ENCODE data around the gene FAM83G.
A peak's percentile ranks its signal among the peaks of the same experiment; 100 is the strongest.
"Not testable (repeated sequence)": the region's sequence is repeated elsewhere in the genome, so short reads cannot be mapped to it uniquely, and the experiment has no call there.

FAM83G gene

GRCh38 chr17:18968945-18969887 is 35.3 kb downstream of the FAM83G start:
- DNase-seq (ENCODE audit: low spot score) = no peak

DNA sequence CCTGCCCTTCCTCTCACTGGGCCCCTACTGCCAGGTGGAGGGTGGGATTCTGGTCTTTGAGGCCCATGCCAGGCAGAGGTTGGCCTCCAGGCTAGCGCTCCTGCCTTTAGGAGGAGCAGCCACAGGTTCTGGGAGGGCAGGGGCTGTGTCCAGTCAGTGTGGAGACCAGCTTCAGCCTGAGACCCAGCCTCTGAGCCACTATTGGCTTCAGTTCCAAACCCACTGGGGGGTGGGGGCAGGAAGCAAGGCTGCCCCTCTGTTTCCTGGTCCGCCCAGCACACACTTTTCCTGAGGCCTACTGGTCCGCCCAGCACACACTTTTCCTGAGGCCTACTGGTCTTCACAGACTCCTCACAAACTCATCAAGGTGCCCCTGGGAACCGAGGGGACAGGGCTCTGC is 36.2 kb downstream of the FAM83G start:
- DNase-seq (ENCODE audit: low spot score) = no peak

DNA sequence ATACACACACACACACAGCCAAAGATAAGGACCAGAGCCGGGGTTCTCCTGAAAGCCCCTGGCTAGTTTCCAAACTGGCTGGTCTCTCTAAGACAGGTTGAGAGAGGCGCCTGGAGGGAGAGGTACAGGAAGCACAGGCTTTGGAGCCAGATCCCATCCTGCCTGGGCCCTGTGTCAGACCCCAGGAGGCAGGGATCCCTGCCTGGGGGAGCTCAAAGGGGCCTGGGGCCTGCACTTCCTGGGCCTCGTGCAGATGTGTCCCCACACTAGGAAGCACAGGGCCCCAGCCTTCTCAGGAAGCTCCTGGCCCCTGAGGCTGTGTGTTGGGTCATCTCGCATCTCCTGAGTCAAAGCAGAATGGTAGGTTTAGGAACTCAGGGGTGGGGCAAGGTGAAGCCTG is 36.6 kb downstream of the FAM83G start:
- no peak for DNase-seq (ENCODE audit: low spot score)

DNA sequence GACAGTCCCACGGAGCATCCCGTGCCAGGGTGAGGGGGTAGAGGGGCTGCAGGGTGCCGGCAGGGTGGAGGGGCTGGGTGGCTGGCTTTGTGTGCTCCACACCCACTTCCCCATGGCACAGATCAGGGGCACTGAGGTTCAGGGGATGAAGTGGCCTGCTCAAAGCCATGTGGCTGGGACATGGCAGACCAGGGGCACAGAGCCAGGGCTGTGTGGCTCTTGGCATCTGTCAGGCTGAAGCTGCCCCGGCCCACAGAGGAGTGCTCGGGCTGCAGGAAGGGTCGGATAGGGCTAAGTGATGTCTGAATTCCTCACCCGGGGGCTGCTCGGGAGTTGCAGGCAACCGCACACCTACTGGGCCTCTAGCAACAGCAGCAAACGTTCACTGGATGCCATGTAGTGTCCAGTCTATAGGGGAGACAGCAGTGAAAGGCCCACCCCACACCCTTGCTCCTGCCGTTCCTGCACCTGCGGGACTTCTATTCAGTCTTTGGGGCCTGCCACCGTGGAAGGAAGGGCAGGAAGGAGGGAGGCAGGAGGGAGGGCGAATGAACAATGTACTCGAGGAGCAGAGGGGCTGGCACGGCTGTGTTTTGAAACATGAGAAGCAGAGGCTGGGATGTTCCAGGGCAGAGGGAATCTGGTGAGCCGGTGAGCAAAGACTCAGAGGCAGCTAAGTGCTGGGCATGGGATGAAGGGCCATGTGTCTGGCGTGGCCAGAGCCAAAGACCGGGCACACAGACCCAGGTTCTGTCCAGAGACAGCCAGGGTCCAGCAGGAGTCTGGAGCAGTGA is 37.5 kb downstream of the FAM83G start:
- no peak for DNase-seq (ENCODE audit: low spot score)

- no peak for DNase-seq (ENCODE audit: low spot score)
Measured at GRCh38 chr17:18965530-18966236, 38.9 kb downstream of the FAM83G start.

GRCh38 chr17:18964550-18964949 is 40.0 kb downstream of the FAM83G start:
- DNase-seq (ENCODE audit: low spot score) = no peak

DNA sequence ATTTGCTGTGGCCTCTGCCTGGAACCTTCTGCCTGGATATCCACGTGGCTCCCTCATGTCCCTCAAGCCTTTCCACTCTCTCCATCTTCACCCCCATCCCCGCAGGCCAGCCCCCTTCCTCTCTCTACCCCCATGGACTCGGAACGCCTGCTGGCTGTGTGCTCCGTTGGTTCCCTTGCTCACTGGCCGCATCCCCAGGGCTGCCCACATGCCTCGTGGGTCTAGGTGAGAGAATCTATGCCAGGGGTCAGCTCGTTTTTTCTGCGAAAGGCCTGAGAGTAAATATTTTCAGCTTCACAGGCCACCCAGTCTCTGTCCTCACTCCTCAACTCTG is 40.6 kb downstream of the FAM83G start:
- DNase-seq (ENCODE audit: low spot score) = no peak

- no peak for DNase-seq (ENCODE audit: low spot score)
Measured at GRCh38 chr17:18963126-18964017, 41.2 kb downstream of the FAM83G start.

GRCh38 chr17:18962494-18962815 is 42.1 kb downstream of the FAM83G start:
- no peak for DNase-seq (ENCODE audit: low spot score)

DNA sequence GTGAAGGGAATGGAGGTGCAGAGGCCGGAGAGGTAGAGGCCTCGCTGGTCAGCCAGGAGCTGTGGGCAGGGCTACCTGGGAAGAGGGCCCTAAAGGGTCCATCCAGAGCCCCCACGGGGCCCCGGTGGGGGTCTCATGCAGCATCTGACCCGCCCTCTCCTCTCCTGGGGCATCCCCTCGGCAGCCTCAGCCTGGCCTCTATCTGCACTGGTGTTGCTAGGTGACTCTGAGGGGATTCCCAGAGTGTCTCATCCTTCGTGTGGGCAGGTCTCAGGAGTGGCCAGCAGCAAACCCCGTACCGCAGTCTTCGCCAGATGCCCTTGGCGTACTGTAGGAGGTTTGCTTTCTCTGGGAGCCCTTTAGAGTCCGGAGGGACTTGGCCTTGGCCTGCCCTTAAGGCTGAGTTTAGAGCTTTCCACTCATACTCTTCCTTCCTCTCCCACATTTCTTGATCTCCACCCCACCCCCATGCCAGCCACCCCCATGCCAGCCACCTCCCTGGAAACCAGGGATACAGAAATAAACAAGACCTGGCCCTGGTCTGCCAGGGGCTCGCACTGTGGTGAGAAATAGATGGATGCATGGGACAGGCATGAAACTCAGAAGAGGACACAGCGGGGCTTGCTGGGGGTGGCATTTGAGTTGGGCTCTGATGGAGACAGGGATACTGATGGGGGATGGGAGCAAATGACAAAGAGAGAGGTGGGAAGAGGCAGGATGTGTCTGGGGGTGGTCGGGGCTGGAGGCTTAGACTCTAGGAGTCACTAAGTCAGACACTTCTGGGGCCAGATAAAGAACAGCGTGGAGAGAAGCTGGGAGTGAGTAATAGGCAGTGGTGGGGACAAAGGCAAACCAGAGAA is 42.7 kb downstream of the FAM83G start:
- DNase-seq (ENCODE audit: low spot score) = no peak

DNA sequence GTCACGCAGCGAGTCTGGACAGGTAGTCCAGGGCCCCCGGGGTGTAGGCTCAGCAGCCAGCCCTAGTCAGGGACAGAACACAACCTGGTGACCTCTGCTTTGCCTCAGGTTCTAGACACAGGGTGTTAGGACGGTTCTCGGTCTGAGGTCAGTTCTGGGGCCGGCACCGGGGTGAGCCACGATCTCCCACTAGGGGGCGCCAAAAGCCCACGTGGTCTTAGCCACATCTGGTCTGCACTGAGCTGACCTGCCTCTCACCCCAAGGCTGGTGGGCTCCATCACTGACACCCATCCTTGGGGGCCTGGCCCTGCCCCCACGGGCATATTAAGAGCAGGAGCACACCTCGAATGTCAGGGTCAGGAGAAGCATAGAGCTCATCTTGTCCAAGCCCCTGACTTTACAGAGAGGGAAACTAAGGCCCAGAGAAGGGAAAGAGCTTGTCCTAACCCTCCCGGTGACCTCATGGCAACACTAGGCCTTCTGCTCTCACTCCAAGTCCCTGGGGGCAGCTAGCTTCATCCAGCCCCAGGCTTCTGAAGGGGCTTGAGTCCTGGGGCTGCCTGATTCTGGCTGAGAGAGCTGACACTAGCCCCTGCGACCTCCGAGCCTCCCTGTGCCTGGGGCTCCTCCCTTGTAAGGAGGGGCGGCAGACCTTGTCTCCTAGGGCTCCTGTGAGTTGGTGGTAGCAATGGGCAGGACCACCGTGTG is 43.6 kb downstream of the FAM83G start:
- peak; percentile 88 for DNase-seq (ENCODE audit: low spot score)

DNA sequence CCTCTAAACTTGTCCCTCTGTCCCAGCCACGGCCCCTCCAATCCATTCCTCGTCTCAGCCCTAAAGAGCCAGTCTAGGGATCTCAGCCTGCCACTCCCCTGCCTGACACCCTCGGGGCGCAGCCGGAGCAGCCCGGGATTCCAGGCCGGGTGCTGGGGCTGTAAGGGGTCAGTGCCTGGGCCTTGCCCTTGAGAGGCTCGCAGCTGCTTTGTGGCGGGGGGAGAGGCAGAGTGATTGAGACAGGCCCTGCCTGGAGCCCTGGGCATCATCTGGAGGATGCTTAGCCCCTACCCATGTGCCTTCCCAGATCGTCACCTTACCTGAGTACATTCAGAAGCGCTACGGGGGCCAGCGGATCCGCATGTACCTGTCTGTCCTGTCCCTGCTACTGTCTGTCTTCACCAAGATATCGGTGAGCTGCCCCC is 44.3 kb downstream of the FAM83G start:
- peak; percentile 62 for DNase-seq (ENCODE audit: low spot score)

DNA sequence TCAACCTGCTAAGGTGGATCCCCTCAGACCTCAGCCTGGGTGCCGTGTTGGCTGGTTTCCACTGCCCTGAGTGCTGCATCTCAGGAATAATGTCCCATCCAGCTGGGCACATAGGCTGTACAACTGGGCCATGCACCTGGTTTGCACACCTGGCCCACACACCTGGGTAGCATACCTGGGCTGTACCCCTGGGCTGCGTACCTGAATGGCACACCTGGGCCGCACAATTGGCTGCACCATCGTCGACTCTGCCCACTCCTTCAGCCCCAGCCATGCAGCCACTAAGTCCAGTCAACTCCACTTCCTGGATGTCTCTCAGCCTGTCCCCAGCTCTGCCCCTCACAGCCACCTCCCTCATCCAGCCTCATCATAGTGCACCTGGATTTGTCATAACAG is 44.7 kb downstream of the FAM83G start:
- no peak for DNase-seq (ENCODE audit: low spot score)

GRCh38 chr17:18959071-18959844 is 45.3 kb downstream of the FAM83G start:
- no peak for DNase-seq (ENCODE audit: low spot score)

- DNase-seq (ENCODE audit: low spot score) = no peak
Measured at GRCh38 chr17:18958611-18959010, 46.0 kb downstream of the FAM83G start.

DNA sequence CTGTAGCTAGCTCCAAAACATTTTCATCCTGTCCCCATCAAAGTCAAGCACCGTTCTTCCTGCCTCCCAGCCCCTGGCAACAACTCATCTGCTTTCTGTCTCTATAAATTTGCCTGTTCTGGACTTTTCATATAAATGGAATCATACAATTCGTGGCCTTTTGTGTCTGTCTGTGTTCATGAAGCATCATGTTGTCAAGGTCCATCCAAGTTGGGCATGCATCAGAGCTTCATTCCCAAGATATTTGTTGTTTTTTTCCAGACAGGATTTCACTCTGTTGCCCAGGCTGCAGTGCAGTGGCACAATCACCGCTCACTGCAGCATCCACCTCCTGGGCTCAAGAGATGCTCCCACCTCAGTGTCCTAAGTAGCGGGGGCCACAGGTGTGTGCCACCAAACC is 46.7 kb downstream of the FAM83G start:
- no peak for DNase-seq (ENCODE audit: low spot score)

DNA sequence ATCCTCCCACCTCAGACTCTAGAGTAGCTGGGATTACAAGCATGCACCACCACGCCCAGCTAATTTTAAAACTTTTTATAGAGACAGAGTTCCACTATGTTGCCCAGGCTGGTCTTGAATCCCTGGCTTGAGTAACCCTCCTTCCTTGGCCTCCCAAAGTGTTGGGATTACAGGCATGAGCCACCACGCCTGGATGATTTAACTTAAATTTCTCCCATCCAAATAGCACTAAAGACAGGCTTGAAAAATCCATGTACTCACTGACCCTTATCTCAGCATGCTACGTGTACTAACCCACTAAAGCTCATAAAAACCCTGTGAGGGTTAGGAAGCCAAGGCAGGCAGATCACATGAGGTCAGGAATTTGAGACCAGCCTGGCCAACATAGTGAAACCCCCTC is 48.0 kb downstream of the FAM83G start:
- no peak for DNase-seq (ENCODE audit: low spot score)

GRCh38 chr17:18956021-18956420 is 48.5 kb downstream of the FAM83G start:
- not testable (repeated sequence) for DNase-seq (ENCODE audit: low spot score)

DNA sequence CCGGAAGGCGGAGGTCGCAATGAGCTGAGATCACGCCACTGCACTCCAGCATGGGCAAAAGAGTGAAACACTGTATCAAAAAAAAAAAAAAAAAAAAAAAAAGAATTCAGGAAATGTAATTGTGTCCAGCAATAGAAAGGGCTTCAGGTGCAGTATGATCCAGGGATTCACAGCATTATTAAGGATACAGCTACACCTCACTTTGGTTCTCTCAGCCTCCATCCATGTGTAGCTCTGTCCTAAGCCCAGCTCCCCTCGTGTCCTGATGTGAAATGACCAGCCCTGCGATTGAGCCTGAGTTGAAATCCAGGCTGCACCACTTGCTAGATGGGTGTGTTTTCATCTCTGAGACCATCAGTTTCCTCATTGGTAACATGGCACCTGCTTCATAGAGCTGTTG is 49.6 kb downstream of the FAM83G start:
- no peak for DNase-seq (ENCODE audit: low spot score)

Measured in left forelimb (tissue), 1 donor.